Measurements from ENCODE around the gene MAP3K20.
"Not testable (repeated sequence)": the region's sequence is repeated elsewhere in the genome, so short reads cannot be mapped to it uniquely, and the experiment has no call there.

MAP3K20 gene

DNA sequence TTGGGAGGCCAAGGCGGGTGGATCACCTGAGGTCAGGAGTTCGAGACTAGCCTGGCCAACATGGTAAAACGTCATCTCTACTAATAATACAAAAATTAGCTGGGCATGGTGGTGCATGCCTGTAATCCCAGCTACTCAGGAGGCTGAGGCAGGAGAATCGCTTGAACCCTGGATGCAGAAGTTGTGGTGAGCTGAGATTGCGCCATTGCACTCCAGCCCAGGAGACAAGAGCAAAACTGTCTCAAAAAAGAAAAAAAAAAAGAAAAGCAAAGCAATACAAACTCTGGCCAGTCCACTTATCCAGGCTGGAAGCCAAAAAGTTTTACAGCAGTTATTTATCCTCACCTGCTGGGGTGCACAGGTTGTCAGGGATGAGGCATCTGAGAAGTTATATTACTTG lies 186.7 kb downstream of the MAP3K20 start:
- not testable (repeated sequence) for H3K4me1 ChIP-seq (ENCODE audit: control insufficient read depth in 2 of 2, insufficient read depth in 2 of 2, low read length in 2 of 2); H3K27me3 ChIP-seq (ENCODE audit: control insufficient read depth in 2 of 2, insufficient read depth in 2 of 2, low read length in 2 of 2)

DNA sequence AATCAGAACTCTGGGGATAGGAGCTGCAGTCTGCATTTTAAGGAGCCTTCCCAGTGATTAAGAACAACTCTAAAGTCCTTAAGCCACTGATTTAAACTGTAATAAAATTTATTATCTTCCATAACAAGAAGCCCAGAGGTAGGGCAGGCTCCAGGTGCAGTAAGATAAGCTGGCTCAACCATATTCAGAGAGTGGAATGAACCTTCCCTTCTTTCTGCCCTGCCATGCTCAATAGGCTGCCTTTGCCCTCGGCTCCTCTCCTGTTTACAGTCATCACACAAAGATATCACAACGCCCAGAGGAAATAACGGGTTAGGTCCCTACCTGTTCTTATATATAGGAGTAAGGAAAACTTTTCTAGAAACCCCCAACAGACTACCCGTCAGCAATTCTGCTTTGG lies 188.5 kb downstream of the MAP3K20 start:
- no peaks in the 10 kb centered on the region for H3K9me3 ChIP-seq (ENCODE audit: control insufficient read depth in 2 of 2, low read length in 2 of 2)
- H3K4me3 ChIP-seq (ENCODE audit: low read length in 2 of 2), result peak overlapping the region in 1 of 2 donors; percentile 23
- no peaks in the 10 kb centered on the region for H3K36me3 ChIP-seq (ENCODE audit: control insufficient read depth in 2 of 2, insufficient read depth in 2 of 2, low read length in 2 of 2)
- H3K9ac ChIP-seq (ENCODE audit: low read depth in 1 of 2, low read length in 2 of 2), result no peak overlapping the region
- H3K4me1 ChIP-seq (ENCODE audit: control insufficient read depth in 2 of 2, insufficient read depth in 2 of 2, low read length in 2 of 2), result peaks cover 0 to 9% of the 10 kb centered on the region in 2 donors
- H3K27ac ChIP-seq (ENCODE audit: low read depth in 2 of 2, low read length in 2 of 2), result no peak overlapping the region
- H3K27me3 ChIP-seq (ENCODE audit: control insufficient read depth in 2 of 2, insufficient read depth in 2 of 2, low read length in 2 of 2), result no peaks in the 10 kb centered on the region

More for the DNA sequence above, 186.7 kb downstream of the MAP3K20 start:
- H3K4me3 ChIP-seq (ENCODE audit: low read length in 2 of 2); H3K9me3 ChIP-seq (ENCODE audit: control insufficient read depth in 2 of 2, low read length in 2 of 2); H3K36me3 ChIP-seq (ENCODE audit: control insufficient read depth in 2 of 2, insufficient read depth in 2 of 2, low read length in 2 of 2); H3K27ac ChIP-seq (ENCODE audit: low read depth in 2 of 2, low read length in 2 of 2); H3K9ac ChIP-seq (ENCODE audit: low read depth in 1 of 2, low read length in 2 of 2): not testable (repeated sequence)

DNA sequence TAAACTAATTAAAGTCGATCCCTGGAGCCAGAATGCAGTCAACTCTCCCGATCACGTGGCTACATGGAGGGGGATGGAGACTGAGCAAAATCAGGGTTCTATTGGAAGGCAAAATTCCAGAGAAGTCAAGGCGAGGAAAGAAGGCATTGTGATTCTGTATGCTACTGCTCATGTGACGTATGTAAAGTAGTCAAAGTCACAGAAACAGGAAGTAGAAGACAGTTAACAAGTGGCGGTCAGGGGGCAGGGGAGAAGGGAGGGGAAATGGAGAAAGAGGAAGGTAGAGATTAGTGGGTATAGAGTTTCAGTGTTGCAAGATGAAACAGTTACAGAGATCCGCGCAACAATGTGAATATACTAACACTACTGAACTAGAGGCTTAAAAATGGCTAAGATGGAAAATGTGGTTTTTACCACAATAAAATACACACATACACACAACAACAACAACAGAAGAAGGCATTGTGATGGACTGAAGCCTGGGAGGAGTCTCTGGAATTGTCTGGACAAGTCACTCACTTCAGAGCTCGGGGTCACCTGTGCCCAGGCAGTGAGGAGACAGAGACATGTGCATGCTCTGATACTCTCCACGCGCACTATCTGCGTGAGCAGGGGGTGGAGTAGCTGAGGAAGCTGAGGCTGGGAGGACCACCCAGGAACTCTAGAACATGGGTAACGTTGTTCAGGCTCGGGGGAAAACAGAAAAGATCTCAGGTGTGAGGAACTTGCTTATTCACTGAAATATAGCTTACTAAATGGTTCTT lies 189.1 kb downstream of the MAP3K20 start:
- no peak overlapping the region for H3K9ac ChIP-seq (ENCODE audit: low read depth in 1 of 2, low read length in 2 of 2)
- peaks cover 0 to 9% of the 10 kb centered on the region in 2 donors for H3K4me1 ChIP-seq (ENCODE audit: control insufficient read depth in 2 of 2, insufficient read depth in 2 of 2, low read length in 2 of 2)
- no peak overlapping the region for H3K27ac ChIP-seq (ENCODE audit: low read depth in 2 of 2, low read length in 2 of 2)
- no peaks in the 10 kb centered on the region for H3K27me3 ChIP-seq (ENCODE audit: control insufficient read depth in 2 of 2, insufficient read depth in 2 of 2, low read length in 2 of 2)
- H3K9me3 ChIP-seq (ENCODE audit: control insufficient read depth in 2 of 2, low read length in 2 of 2), result no peaks in the 10 kb centered on the region
- H3K36me3 ChIP-seq (ENCODE audit: control insufficient read depth in 2 of 2, insufficient read depth in 2 of 2, low read length in 2 of 2), result no peaks in the 10 kb centered on the region
- peak overlapping the region; percentile 4 to 23 for H3K4me3 ChIP-seq (ENCODE audit: low read length in 2 of 2)

DNA sequence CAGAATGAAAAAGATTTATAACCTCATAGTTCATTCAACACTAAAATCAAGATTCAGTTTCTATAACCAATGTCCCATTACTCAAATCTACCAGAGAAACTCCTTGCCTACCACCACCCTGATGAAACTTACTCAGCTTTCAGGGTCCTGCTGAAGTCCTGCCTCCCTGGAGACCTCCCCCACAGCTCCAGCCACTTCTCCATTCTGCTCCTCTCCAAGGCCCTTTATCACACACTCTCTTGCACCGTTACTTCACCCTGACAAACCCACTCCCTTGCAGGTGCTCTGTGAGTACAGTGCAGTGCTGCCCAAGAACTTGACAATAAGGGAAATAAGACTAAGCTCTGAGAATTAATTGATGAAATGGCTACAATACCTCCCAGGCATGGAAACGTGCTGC lies 195.5 kb downstream of the MAP3K20 start:
- H3K36me3 ChIP-seq (ENCODE audit: control insufficient read depth in 2 of 2, insufficient read depth in 2 of 2, low read length in 2 of 2), result no peaks in the 10 kb centered on the region
- no peaks in the 10 kb centered on the region for H3K4me1 ChIP-seq (ENCODE audit: control insufficient read depth in 2 of 2, insufficient read depth in 2 of 2, low read length in 2 of 2)
- H3K27me3 ChIP-seq (ENCODE audit: control insufficient read depth in 2 of 2, insufficient read depth in 2 of 2, low read length in 2 of 2), result no peaks in the 10 kb centered on the region
- no peak overlapping the region for H3K27ac ChIP-seq (ENCODE audit: low read depth in 2 of 2, low read length in 2 of 2)
- no peak overlapping the region for H3K4me3 ChIP-seq (ENCODE audit: low read length in 2 of 2)
- H3K9me3 ChIP-seq (ENCODE audit: control insufficient read depth in 2 of 2, low read length in 2 of 2), result peaks cover 0 to 4% of the 10 kb centered on the region in 2 donors
- no peak overlapping the region for H3K9ac ChIP-seq (ENCODE audit: low read depth in 1 of 2, low read length in 2 of 2)

DNA sequence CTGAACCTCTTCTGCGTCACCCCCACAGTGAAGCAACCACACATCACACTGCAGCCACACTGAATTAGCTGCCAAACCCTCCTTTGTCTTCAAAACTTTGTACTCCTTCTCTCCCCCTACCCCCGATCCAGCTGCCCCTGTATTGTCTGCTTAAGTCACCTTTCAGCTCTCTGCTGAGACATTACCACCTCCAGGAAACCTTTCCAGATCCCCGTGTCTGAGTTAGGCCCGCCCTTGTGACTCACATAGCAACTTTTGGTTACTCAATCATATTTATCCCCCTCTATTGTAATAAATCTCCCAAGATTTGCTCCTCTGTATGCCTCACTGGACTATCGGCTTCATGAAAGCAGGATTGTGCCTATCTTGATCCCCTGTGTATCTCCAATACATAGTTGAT lies 196.2 kb downstream of the MAP3K20 start:
- Histone ChIP-seq H3K4me1 (ENCODE audit: control insufficient read depth in 2 of 2, insufficient read depth in 2 of 2, low read length in 2 of 2) (no peaks in the 10 kb centered on the region), H3K4me3 (ENCODE audit: low read length in 2 of 2) (no peak overlapping the region), H3K27ac (ENCODE audit: low read depth in 2 of 2, low read length in 2 of 2) (no peak overlapping the region), H3K9me3 (ENCODE audit: control insufficient read depth in 2 of 2, low read length in 2 of 2) (peaks cover 0 to 4% of the 10 kb centered on the region in 2 donors), H3K9ac (ENCODE audit: low read depth in 1 of 2, low read length in 2 of 2) (no peak overlapping the region), H3K27me3 (ENCODE audit: control insufficient read depth in 2 of 2, insufficient read depth in 2 of 2, low read length in 2 of 2) (no peaks in the 10 kb centered on the region), H3K36me3 (ENCODE audit: control insufficient read depth in 2 of 2, insufficient read depth in 2 of 2, low read length in 2 of 2) (no peaks in the 10 kb centered on the region)

DNA sequence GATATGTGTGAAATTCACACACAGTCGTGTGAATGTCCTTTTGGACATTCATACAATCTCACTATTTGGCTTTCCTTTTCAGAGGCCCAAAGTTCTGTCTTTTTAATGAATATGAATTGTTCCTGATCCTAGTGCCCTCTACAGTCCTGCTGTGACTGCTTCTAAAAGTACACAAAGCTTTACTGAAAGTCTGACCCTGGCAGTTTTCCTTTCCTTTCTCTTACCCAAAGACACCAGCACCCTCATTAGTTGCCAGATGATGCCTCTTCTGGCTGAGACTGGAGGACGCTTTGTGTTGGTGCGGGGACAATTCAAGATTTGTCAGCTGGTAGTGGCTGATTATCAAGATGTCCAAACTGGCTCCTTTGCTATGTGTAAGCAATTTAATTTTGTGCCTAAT lies 197.2 kb downstream of the MAP3K20 start:
- Histone ChIP-seq H3K4me3 (ENCODE audit: low read length in 2 of 2) (no peak overlapping the region), H3K27ac (ENCODE audit: low read depth in 2 of 2, low read length in 2 of 2) (no peak overlapping the region), H3K4me1 (ENCODE audit: control insufficient read depth in 2 of 2, insufficient read depth in 2 of 2, low read length in 2 of 2) (no peaks in the 10 kb centered on the region), H3K9me3 (ENCODE audit: control insufficient read depth in 2 of 2, low read length in 2 of 2) (peaks cover 0 to 4% of the 10 kb centered on the region in 2 donors), H3K27me3 (ENCODE audit: control insufficient read depth in 2 of 2, insufficient read depth in 2 of 2, low read length in 2 of 2) (no peaks in the 10 kb centered on the region), H3K9ac (ENCODE audit: low read depth in 1 of 2, low read length in 2 of 2) (no peak overlapping the region), H3K36me3 (ENCODE audit: control insufficient read depth in 2 of 2, insufficient read depth in 2 of 2, low read length in 2 of 2) (no peaks in the 10 kb centered on the region)

DNA sequence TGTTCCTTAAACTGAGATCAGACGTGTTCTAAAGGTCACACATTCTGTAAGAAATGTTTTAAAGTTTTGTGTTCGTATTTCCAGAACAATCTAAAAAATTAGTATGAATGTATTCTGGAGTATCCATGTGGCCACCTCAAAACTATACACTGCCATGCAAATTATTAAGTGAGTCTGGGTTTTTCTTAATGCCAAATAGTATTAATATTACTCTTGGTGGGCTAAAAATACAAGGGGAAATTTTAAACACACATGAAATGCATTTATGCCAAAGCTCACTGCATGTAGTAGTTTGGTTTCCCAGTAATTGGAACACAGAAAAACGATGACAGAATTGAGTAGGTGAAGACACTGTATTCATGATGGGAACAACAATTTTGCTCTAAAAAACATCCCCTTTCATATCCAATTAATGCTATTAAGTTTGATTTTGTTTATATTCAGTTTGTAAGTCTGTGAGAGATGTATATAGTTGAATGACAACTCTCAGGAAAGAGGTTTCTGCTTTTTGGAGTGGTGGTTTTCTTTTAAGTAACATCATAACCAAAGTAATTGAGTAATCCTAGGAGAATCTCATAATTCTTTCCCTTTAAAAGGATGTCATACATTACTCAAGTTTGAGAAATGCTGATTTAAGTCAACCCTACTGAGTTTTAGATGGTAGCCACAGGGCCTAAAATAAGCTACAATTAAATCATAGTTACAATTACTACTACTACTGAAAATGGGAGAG lies 203.3 kb downstream of the MAP3K20 start:
- no peaks in the 10 kb centered on the region for H3K4me1 ChIP-seq (ENCODE audit: control insufficient read depth in 2 of 2, insufficient read depth in 2 of 2, low read length in 2 of 2)
- H3K27me3 ChIP-seq (ENCODE audit: control insufficient read depth in 2 of 2, insufficient read depth in 2 of 2, low read length in 2 of 2), result no peaks in the 10 kb centered on the region
- no peaks in the 10 kb centered on the region for H3K36me3 ChIP-seq (ENCODE audit: control insufficient read depth in 2 of 2, insufficient read depth in 2 of 2, low read length in 2 of 2)
- H3K4me3 ChIP-seq (ENCODE audit: low read length in 2 of 2), result no peak overlapping the region
- H3K27ac ChIP-seq (ENCODE audit: low read depth in 2 of 2, low read length in 2 of 2), result no peak overlapping the region
- H3K9ac ChIP-seq (ENCODE audit: low read depth in 1 of 2, low read length in 2 of 2), result no peak overlapping the region
- H3K9me3 ChIP-seq (ENCODE audit: control insufficient read depth in 2 of 2, low read length in 2 of 2), result peaks cover 0 to 3% of the 10 kb centered on the region in 2 donors

DNA sequence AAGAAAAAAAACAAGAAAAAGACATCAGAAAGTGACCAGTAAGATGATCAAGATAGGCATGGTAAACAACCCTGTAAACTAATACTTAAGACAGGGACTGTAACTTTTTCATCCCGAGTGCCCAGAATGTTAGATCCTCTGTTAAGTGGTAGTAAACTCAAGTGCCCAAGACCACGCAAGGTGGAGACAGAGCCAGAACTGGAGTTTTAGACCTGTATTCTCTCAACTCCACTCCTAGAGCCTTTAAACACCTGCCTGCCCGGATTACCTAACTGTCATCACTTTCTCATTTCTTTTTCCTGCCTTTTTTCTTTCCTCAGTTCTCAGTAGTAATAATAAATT lies 203.9 kb downstream of the MAP3K20 start:
- H3K4me1 ChIP-seq (ENCODE audit: control insufficient read depth in 2 of 2, insufficient read depth in 2 of 2, low read length in 2 of 2), result no peaks in the 10 kb centered on the region
- no peaks in the 10 kb centered on the region for H3K36me3 ChIP-seq (ENCODE audit: control insufficient read depth in 2 of 2, insufficient read depth in 2 of 2, low read length in 2 of 2)
- no peak overlapping the region for H3K4me3 ChIP-seq (ENCODE audit: low read length in 2 of 2)
- no peak overlapping the region for H3K9ac ChIP-seq (ENCODE audit: low read depth in 1 of 2, low read length in 2 of 2)
- no peak overlapping the region for H3K27ac ChIP-seq (ENCODE audit: low read depth in 2 of 2, low read length in 2 of 2)
- H3K27me3 ChIP-seq (ENCODE audit: control insufficient read depth in 2 of 2, insufficient read depth in 2 of 2, low read length in 2 of 2), result no peaks in the 10 kb centered on the region
- H3K9me3 ChIP-seq (ENCODE audit: control insufficient read depth in 2 of 2, low read length in 2 of 2), result no peaks in the 10 kb centered on the region

DNA sequence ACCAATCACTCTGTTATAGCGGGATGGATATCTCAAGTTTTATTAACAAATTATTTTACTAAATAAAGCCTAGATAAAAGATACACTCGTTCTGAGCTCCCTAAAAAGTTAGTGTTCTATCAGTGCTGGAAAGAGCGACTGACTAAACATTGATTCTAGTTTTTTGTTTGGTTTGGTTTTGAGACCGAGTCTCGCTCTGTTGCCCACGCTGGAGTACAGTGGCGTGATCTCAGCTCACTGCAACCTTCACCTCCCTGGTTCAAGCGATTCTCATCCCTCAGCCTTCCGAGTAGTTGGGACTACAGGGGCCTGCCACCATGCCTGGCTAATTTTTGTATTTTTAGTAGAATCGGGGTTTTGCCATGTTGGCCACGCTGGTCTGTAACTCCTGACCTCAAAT lies 205.2 kb downstream of the MAP3K20 start:
- Histone ChIP-seq H3K36me3 (ENCODE audit: control insufficient read depth in 2 of 2, insufficient read depth in 2 of 2, low read length in 2 of 2) (no peaks in the 10 kb centered on the region), H3K27ac (ENCODE audit: low read depth in 2 of 2, low read length in 2 of 2) (no peak overlapping the region), H3K9me3 (ENCODE audit: control insufficient read depth in 2 of 2, low read length in 2 of 2) (no peaks in the 10 kb centered on the region), H3K4me3 (ENCODE audit: low read length in 2 of 2) (no peak overlapping the region), H3K9ac (ENCODE audit: low read depth in 1 of 2, low read length in 2 of 2) (no peak overlapping the region), H3K4me1 (ENCODE audit: control insufficient read depth in 2 of 2, insufficient read depth in 2 of 2, low read length in 2 of 2) (no peaks in the 10 kb centered on the region), H3K27me3 (ENCODE audit: control insufficient read depth in 2 of 2, insufficient read depth in 2 of 2, low read length in 2 of 2) (no peaks in the 10 kb centered on the region)

DNA sequence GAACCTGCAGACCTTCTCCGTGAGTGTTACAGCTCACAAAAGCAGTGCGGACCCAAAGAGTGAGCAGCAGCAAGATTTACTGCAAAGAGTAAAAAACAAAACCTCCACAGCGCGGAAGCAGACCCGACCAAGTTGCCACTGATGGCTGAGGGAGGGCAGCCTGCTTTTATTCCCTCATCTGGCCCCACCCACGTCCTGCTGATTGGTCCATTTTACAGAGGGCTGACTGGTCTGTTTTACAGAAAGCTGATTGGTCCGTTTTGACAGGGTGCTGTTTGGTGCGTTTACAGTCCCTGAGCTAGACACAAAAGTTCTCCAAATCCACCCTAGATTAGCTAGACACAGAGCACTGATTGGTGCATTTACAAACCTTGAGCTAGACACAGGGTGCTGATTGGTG lies 206.3 kb downstream of the MAP3K20 start:
- not testable (repeated sequence) for H3K4me3 ChIP-seq (ENCODE audit: low read length in 2 of 2); H3K27ac ChIP-seq (ENCODE audit: low read depth in 2 of 2, low read length in 2 of 2); H3K4me1 ChIP-seq (ENCODE audit: control insufficient read depth in 2 of 2, insufficient read depth in 2 of 2, low read length in 2 of 2); H3K9ac ChIP-seq (ENCODE audit: low read depth in 1 of 2, low read length in 2 of 2); H3K27me3 ChIP-seq (ENCODE audit: control insufficient read depth in 2 of 2, insufficient read depth in 2 of 2, low read length in 2 of 2); H3K9me3 ChIP-seq (ENCODE audit: control insufficient read depth in 2 of 2, low read length in 2 of 2); H3K36me3 ChIP-seq (ENCODE audit: control insufficient read depth in 2 of 2, insufficient read depth in 2 of 2, low read length in 2 of 2)
